Measurements from ENCODE around the gene LYPD6.

DNA sequence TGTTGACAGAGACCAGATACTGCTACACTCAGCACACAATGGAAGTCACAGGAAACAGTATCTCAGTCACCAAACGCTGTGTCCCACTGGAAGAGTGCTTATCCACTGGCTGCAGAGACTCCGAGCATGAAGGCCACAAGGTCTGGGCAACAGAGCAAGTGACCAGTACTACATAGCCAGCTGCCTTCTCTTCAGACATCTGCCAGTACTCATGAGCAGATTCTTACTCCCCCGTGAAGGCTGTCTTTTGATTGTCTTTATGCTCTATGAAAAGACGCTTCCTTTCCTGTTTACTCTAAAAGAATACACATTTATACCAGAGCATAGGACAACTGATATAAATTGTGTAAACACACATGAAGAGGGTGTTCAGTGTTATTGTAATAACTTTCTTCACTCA is 138.2 kb downstream of the LYPD6 start:
- TF ChIP-seq CTCF (IDR thresholded peaks at IDR 0.05; ENCODE audit: insufficient read depth, low read length) = no peak
- TF ChIP-seq POLR2AphosphoS5 (IDR thresholded peaks at IDR 0.05; ENCODE audit: low read depth) = no peak

Data from HL-60 (cell line).